Left kidney (tissue), 2 donors: ENCODE results near the gene TMCC2. TPM values are rescaled to one million over a fixed set of nuclear protein-coding genes. Genes with fewer than 3 reads are reported as not detected.

Experiments
- DNase-seq: peaks from one replicate; pipeline ENCODE4 v3.0.0-alpha.2; 2013
- polyA plus RNA-seq: library from polyadenylated mRNA; unstranded; fragments of 120-200 nt; gene quantifications from one replicate; pipeline ENCODE4 v1.2.1, GENCODE V29; 2013; ENCODE audit not compliant: insufficient read length

Gene TMCC2
- polyA plus RNA-seq, 1 donor = 6.3 TPM

GRCh38 chr1:205260948-205261732 is 33.4 kb downstream of the TMCC2 start:
- DNase-seq = no peak

GRCh38 chr1:205261946-205262691 is 34.4 kb downstream of the TMCC2 start:
- no peak for DNase-seq

GRCh38 chr1:205262731-205263171 is 35.0 kb downstream of the TMCC2 start:
- DNase-seq = no peak

- DNase-seq = no peak
These were observed 35.9 kb downstream of the TMCC2 start for GRCh38 chr1:205263580-205264190.

GRCh38 chr1:205266611-205267305 is 39.0 kb downstream of the TMCC2 start:
- no peak for DNase-seq

GRCh38 chr1:205267306-205267902 is 39.7 kb downstream of the TMCC2 start:
- no peak for DNase-seq

- DNase-seq = no peak
These were observed 41.3 kb downstream of the TMCC2 start for GRCh38 chr1:205268846-205269680.

- no peak for DNase-seq
These were observed 42.0 kb downstream of the TMCC2 start for GRCh38 chr1:205269711-205270110.

- no peak for DNase-seq
These were observed 42.5 kb downstream of the TMCC2 start for GRCh38 chr1:205270271-205270670.

GRCh38 chr1:205270764-205271163 is 43.0 kb downstream of the TMCC2 start:
- no peak for DNase-seq

GRCh38 chr1:205271277-205271676 is 43.5 kb downstream of the TMCC2 start:
- no peak for DNase-seq

- DNase-seq = no peak
These were observed 44.0 kb downstream of the TMCC2 start for GRCh38 chr1:205271745-205272144.

GRCh38 chr1:205272536-205272935 is 44.8 kb downstream of the TMCC2 start:
- DNase-seq = no peak

GRCh38 chr1:205273551-205273982 is 45.8 kb downstream of the TMCC2 start:
- DNase-seq = peak; percentile 79

- DNase-seq = no peak
These were observed 46.4 kb downstream of the TMCC2 start for GRCh38 chr1:205274041-205274691.

GRCh38 chr1:205275133-205275532 is 47.4 kb downstream of the TMCC2 start:
- DNase-seq = no peak

GRCh38 chr1:205275916-205276688 is 48.4 kb downstream of the TMCC2 start:
- DNase-seq = no peak

GRCh38 chr1:205276689-205277065 is 48.9 kb downstream of the TMCC2 start:
- no peak for DNase-seq

- DNase-seq = no peak
These were observed 52.2 kb downstream of the TMCC2 start for GRCh38 chr1:205279986-205280385.
